Erythroblast (primary cell): ENCODE measurements around the gene PIP4K2A.

Experiments used
- GATA1 ChIP-seq: IDR thresholded peaks from 2 replicates; pipeline ENCODE4 v1.6.1; 2011; ENCODE audit warnings: low read depth, mild to moderate bottlenecking, control low read depth, low read length, moderate library complexity
- POLR2A ChIP-seq: IDR thresholded peaks from 2 replicates; pipeline ENCODE4 v1.6.1; 2011; ENCODE audit warnings: mild to moderate bottlenecking, low read length

DNA sequence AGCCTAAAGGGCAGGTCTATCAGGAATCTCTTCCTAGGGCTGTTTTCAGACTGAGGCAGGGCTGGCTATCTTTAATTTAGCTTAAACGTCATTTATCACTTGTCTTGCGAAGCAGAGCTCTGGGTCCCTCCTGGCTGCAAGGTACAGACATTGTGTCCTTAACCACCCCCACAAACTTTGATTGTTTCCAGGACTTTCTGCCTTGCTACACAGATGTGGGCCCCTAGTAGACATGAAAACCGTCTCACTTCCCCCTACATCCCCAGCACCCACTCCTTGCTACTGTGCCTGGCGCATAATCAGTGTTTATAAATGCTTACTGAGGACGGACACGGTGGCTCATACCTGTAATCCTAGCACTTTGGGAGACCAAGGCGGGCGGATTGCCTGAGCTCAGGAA is 54.5 kb downstream of the PIP4K2A start:
- TF ChIP-seq POLR2A = no peak
- TF ChIP-seq GATA1 = no peak
